Stimulated activated CD8-positive, alpha-beta memory T cell treated with anti-CD3 and anti-CD28 coated beads, Interleukin-12 subunit alpha, Interleukin-12 subunit beta, amount 100 ng/mL, for 1 hour (primary cell): ENCODE results near the gene KCNH3.
"Not testable (repeated sequence)": the region's sequence is repeated elsewhere in the genome, so short reads cannot be mapped to it uniquely, and the experiment has no call there.

Experiments used
- DNase-seq: peaks from one replicate; pipeline ENCODE4 v3.0.0-alpha.2; 2020; ENCODE audit warnings: low read depth

KCNH3 gene

GRCh38 chr12:49588281-49588680 is 49.5 kb downstream of the KCNH3 start:
- no peak for DNase-seq

DNA sequence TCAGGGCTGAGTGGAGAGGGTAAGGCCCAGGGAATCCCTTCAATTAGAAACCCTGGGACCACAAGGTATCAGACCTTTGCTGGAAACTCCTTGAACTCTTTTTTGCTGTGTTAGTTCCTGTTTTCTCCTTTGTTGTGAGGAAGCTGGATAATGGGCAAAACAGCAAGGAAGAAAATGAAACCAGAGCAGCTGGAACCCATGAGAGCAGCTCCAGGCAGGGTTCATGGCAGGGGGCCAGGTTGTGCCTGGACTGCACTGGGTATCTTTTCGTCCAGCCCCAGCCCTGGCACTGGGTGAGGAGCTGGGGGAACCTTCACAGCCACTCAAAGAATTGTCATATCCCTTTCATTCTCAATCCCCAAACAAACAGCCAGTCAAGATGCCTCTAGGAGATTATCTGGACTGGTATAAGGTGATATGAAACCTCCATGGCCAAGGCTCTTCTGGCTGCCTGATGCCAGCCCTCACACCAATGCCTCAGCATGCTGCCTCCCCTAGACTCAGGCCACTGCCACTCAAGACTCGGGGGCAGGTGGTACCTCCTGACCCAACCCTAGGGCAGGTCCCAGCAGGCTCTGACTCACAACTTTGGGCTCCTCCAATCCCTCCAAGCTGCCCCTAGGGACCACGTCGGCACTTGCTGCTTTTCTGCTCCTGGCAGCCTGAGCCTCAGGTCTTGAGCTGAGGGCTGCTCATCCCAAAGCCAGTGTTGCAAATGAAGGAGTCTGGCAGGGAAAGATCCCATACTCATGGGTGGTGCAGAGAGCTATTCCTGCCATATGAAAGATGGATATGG is 50.1 kb downstream of the KCNH3 start:
- no peak for DNase-seq

DNA sequence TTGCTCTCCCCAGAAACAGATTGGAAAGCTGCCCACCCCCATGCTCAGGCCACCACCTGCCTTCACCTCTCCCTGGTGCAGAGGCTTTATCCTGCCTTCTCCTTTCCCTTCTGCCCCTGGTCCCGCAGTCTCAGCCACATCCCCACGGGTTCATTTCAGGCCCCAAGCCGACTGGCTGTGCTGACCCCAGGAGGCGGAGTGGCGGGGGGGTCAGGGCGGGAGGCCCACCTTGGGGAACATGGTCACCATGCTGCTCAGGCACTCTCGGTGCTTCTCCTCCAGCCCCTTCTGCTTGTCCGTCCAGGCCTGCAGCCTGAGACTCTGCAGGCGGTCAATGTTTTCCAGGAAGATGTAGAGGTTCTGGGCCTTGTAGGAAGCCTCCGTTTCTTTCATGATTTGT is 59.7 kb downstream of the KCNH3 start:
- no peak for DNase-seq

DNA sequence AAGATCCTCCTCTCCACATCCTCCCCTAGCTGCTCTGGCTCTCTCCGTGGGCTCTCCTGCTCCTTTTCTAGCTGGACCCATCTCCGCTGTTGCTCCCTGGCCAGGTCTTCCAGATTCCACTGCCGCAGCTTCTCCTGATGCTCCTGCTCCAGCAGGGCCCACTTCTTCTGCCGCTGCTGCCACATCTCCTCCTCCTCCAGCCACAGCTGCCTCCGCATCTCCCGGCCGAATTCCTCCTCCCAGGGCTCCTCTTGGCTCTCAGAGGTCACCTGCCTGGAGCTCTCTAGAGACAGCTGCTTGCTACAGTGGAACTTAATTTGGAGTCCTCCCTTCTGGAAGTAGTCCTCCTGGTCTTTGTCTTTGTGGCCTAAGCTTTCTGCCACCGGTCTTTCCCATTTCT is 61.1 kb downstream of the KCNH3 start:
- DNase-seq = no peak

DNA sequence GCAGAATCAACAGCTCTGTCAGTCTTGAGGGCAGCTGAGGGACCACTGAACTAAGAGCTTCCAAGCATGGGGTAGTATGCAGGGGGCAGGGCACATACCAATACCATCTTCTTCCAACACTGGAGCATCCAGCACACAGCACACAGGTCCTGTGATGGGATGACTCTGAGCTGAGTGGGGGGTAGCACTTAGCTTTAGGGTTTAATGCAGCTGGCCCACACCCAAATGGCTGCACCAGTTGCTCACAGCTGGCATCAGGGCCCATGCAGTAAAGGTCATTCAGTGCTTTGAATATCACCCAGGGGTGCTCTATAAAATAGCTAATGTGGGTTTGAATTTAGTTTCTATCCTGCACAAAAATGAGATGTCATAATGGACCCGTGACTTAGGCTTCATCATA is 64.9 kb downstream of the KCNH3 start:
- no peak for DNase-seq

DNA sequence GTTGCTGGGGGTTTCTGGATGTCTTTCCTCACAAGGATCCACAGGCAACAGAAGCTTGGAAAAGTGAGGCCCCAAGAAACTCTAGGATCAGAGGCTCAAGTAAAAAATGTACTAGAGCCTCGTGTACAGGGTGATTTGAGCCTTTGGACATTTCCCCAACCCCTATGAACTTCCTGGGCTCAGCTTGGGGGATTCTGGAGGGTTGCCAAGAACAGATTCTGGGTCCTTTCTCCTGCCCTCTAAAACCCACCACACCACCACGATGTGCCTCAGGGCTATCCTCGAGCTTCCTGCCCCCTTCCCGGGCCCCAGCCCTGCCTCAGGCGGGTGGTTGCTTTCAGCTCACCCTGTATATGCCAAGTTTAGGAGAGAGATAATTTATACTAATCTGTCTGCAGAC is 66.0 kb downstream of the KCNH3 start:
- no peak for DNase-seq

GRCh38 chr12:49605539-49605938 is 66.7 kb downstream of the KCNH3 start, which contains the start of gene FAM186B:
TSS of gene FAM186B (minus strand) at chr12:49605639. CDS start at chr12:49605477, 162 bp downstream.
- not testable (repeated sequence) for DNase-seq
